B cell (primary cell): ENCODE measurements around the gene ESYT1. TPM values are rescaled to one million over a fixed set of nuclear protein-coding genes. Genes with fewer than 3 reads are reported as not detected.

ENCODE experiments used
- ATAC-seq: fragments of 200-7000 bp; cut with Tn5 transposase; one replicate; pipeline ENCODE4 v1.10.0; 2021; ENCODE audit warnings: low read depth, mild to moderate bottlenecking, moderate number of reproducible peaks, moderate library complexity
- CTCF ChIA-PET: fragments of 350-600 bp; sonication (Branson Sonifier 250); formaldehyde crosslinking; loops from one replicate; lab custom pipeline; 2021; ENCODE audit warnings: antibody characterized with exemption, inconsistent platforms; lab: Charles Lee
- POLR2A ChIA-PET: fragments of 350-600 bp; sonication (Branson Sonifier 250); formaldehyde crosslinking; loops from one replicate; lab custom pipeline; 2021; ENCODE audit warnings: antibody characterized with exemption; lab: Charles Lee
- DNase-seq: peaks from one replicate; pipeline ENCODE4 v3.0.0; 2013
- H2AFZ ChIP-seq: 2 replicates; pipeline ENCODE4 v1.6.1; 2012; ENCODE audit warnings: mild to moderate bottlenecking, low read depth, low read length; ENCODE audit not compliant: insufficient read depth, poor library complexity, severe bottlenecking
- H3K27ac ChIP-seq, 2 donors: 1 replicate in 1 of 2; 2 replicates in 1 of 2; pipeline ENCODE4 v1.5.1; 2012 to 2013; ENCODE audit warnings: low read length in 2 of 2, mild to moderate bottlenecking in 2 of 2, moderate library complexity in 1 of 2
- H3K27me3 ChIP-seq, 4 experiments: fragments of 200-600 bp in 1 of 4; sonication (generic) in 1 of 4; replicated peaks in 1 of 4; 1 replicate in 2 of 4; 2 replicates in 2 of 4; pipeline versions ENCODE4 v1.6.1 to v1.7.0; 2013 to 2016; ENCODE audit warnings: low read length in 3 of 4, mild to moderate bottlenecking in 2 of 4, mixed read lengths in 1 of 4, moderate library complexity in 1 of 4; ENCODE audit not compliant: insufficient read depth in 4 of 4, control insufficient read depth in 3 of 4; ENCODE audit errors: control extremely low read depth in 1 of 4
- H3K36me3 ChIP-seq, 2 experiments: replicated peaks in 1 of 2; 1 replicate in 1 of 2; 2 replicates in 1 of 2; pipeline versions ENCODE4 v1.6.1 to v1.7.1; 2013; ENCODE audit warnings: low read length in 1 of 2; ENCODE audit not compliant: insufficient read depth in 2 of 2, control insufficient read depth in 1 of 2; ENCODE audit errors: control extremely low read depth in 1 of 2, extremely low read depth in 1 of 2
- H3K4me1 ChIP-seq, 2 donors: fragments of 200-600 bp in 1 of 2; sonication (generic) in 1 of 2; 1 replicate in 1 of 2; 2 replicates in 1 of 2; pipeline versions ENCODE4 v1.5.1 to v1.6.1; 2013 to 2017; ENCODE audit warnings: low read length in 2 of 2; ENCODE audit not compliant: control insufficient read depth in 2 of 2, insufficient read depth in 2 of 2
- H3K4me2 ChIP-seq: replicated peaks from 2 replicates; pipeline ENCODE3; 2012; ENCODE audit warnings: mild to moderate bottlenecking, low read depth, low read length; ENCODE audit not compliant: poor library complexity, severe bottlenecking
- H3K4me3 ChIP-seq, 5 experiments: fragments of 200-600 bp in 1 of 5; sonication (generic) in 1 of 5; 1 replicate in 3 of 5; 2 replicates in 2 of 5; pipeline versions ENCODE4 v1.5.1 to v1.7.0; 2011 to 2016; ENCODE audit warnings: low read length in 4 of 5, mild to moderate bottlenecking in 4 of 5, low read depth in 2 of 5, control low read depth in 1 of 5, moderate library complexity in 1 of 5; ENCODE audit not compliant: insufficient read depth in 1 of 5; ENCODE audit errors: control extremely low read depth in 1 of 5, extremely low read depth in 1 of 5
- H3K79me2 ChIP-seq: fragments of 200-600 bp; sonication (generic); one replicate; pipeline ENCODE4 v1.6.0; 2016; ENCODE audit warnings: low read length; ENCODE audit not compliant: control insufficient read depth, insufficient read depth
- H3K9ac ChIP-seq: fragments of 200-600 bp; sonication (generic); 2 replicates; pipeline ENCODE4 v1.6.1; 2017; ENCODE audit warnings: mild to moderate bottlenecking, low read length, moderate library complexity
- H3K9me3 ChIP-seq, 3 donors: one replicate each; pipeline versions ENCODE4 v1.6.1 to v1.7.1; 2013; ENCODE audit warnings: low read length in 2 of 3; ENCODE audit not compliant: control insufficient read depth in 2 of 3, insufficient read depth in 1 of 3; ENCODE audit errors: control extremely low read depth in 1 of 3
- H4K20me1 ChIP-seq: 2 replicates; pipeline ENCODE4 v1.6.0; 2012; ENCODE audit warnings: mild to moderate bottlenecking, low read length; ENCODE audit not compliant: insufficient read depth, control insufficient read depth, poor library complexity, severe bottlenecking
- H3K27ac Mint-ChIP-seq: one replicate; pipeline ENCODE4 v1.8.0; 2021; ENCODE audit warnings: mixed read lengths
- H3K27me3 Mint-ChIP-seq: one replicate; pipeline ENCODE4 v1.8.0; 2021; ENCODE audit warnings: mixed read lengths
- H3K4me1 Mint-ChIP-seq: one replicate; pipeline ENCODE4 v1.8.0; 2021; ENCODE audit warnings: mixed read lengths
- H3K4me3 Mint-ChIP-seq: one replicate; pipeline ENCODE4 v1.8.0; 2021; ENCODE audit warnings: mixed read lengths
- H3K9me3 Mint-ChIP-seq: one replicate; pipeline ENCODE4 v1.8.0; 2022; ENCODE audit warnings: mixed read lengths; ENCODE audit not compliant: insufficient read depth
- CTCF ChIP-seq: fragments of 200-600 bp; IDR thresholded peaks from one replicate; pipeline ENCODE4 v1.8.0; 2022; ENCODE audit warnings: antibody characterized with exemption, mild to moderate bottlenecking
- EZH2 ChIP-seq: IDR thresholded peaks from 2 replicates; pipeline ENCODE4 v1.6.1; 2012; ENCODE audit warnings: borderline replicate concordance, low read depth, mild to moderate bottlenecking, moderate library complexity, low read length; ENCODE audit not compliant: insufficient read depth, poor library complexity, severe bottlenecking
- WGBS: methylation state at CpG from one replicate; pipeline ENCODE4 v1.1.5; 2013; ENCODE audit warnings: missing lambda C conversion rate; ENCODE audit not compliant: insufficient coverage; 5-methylcytosine and 5-hydroxymethylcytosine counted together
- intact Hi-C: fragments of 100-400 bp; cut with micrococcal nuclease; formaldehyde crosslinking; loops from one replicate; pipeline ENCODE4 v1.10.0; 2022
- polyA plus RNA-seq: library from polyadenylated mRNA; depleted of rRNA; stranded (reverse); fragments of >200 nt; gene quantifications from 2 replicates; pipeline ENCODE4 v1.2.3, GENCODE V29; 2012
- total RNA-seq, 2 donors: library from RNA; stranded (reverse); fragments of 120-200 nt in 1 of 2; gene quantifications; 1 replicate in 1 of 2; 2 replicates in 1 of 2; pipeline versions ENCODE4 v1.2.3 to v1.2.4, GENCODE V29; 2013 to 2022

ESYT1 gene
- total and polyA plus RNA-seq, 2 donors (not counting 1 experiment from before 2014, with no cell fraction given): 154 to 162 TPM

GRCh38 chr12:56127485-56127887 lies 581 bp upstream of the ESYT1 start:
- Histone ChIP-seq H3K27ac (peak overlapping the region; percentile 76 to 80), H3K4me1 (peaks cover 46 to 54% of the 10 kb centered on the region in 2 donors)

More at GRCh38 chr12:56127485-56127887, 581 bp upstream of the ESYT1 start:
- intact Hi-C loops: loop anchor here (2.0 to 5.0 kb wide), 4 partner anchors 93 to 139 kb away; partner anchors contain the start of genes ANKRD52, COQ10A, RNF41 and SUOX
- H3K36me3 ChIP-seq: peaks cover 2 to 29% of the 10 kb centered on the region in 2 experiments
- Mint-ChIP-seq H3K27ac (peak overlapping the region; percentile 98), H3K4me3 (peak overlapping the region; percentile 100), H3K27me3 (no peaks in the 10 kb centered on the region), H3K4me1 (peaks cover 69% of the 10 kb centered on the region), H3K9me3 (no peaks in the 10 kb centered on the region)
- H2AFZ ChIP-seq: no peak overlapping the region
- DNase-seq: no peak
- peak overlapping the region; percentile 21 to 62 (median 50) for H3K4me3 ChIP-seq
- TF ChIP-seq CTCF (no peak), EZH2 (no peak)
- H3K79me2 ChIP-seq: peaks cover 56% of the 10 kb centered on the region
- H4K20me1 ChIP-seq: peaks cover 23% of the 10 kb centered on the region
- no peak for ATAC-seq
- H3K9me3 ChIP-seq: no peaks in the 10 kb centered on the region
- no peaks in the 10 kb centered on the region for H3K27me3 ChIP-seq
- 0% methylated on average over 2 of the region's 8 CpGs for WGBS
- ChIA-PET POLR2A (interaction anchor here (0.7 to 5.7 kb wide), 11 partner anchors 9 to 984 kb away, joined by 3 to 49 read pairs (median 6); partner anchors contain the start of genes MYL6, MYL6B, PA2G4 and RNF41), CTCF (interaction anchor here (0.7 to 13.8 kb wide), 12 partner anchors 10 to 140 kb away, joined by 3 to 247 read pairs (median 10); partner anchors contain the start of genes COQ10A, MYL6, MYL6B and RNF41)
- peak overlapping the region; percentile 54 for H3K9ac ChIP-seq
- H3K4me2 ChIP-seq: peak overlapping the region; percentile 96
